ENCODE measurements around the gene SLC6A1. TPM values are rescaled to one million over a fixed set of nuclear protein-coding genes. Genes with fewer than 3 reads are reported as not detected.

The SLC6A1 gene
- total and polyA plus RNA-seq, 2 of the 13 experiments (the other 11 are each of a cell fraction or from before 2014, with no cell fraction given) = not detected

- no TSS peak for BruUV-seq (replicated peaks)
- Histone ChIP-seq H3K27ac (ENCODE audit: extremely low read length, insufficient read depth, low read length) (no peak overlapping the region), H3K27me3 (ENCODE audit: control insufficient read depth in 1 of 2, insufficient read depth in 2 of 2, low read length in 2 of 2) (peaks cover 1 to 9% of the 10 kb centered on the region in 2 experiments; a peak in 4 of 5 replicates), H3K36me3 (replicated peaks in 1 of 2; ENCODE audit: control insufficient read depth in 1 of 2, insufficient read depth in 2 of 2, low read length in 2 of 2) (no peaks in the 10 kb centered on the region), H3K9ac (ENCODE audit: insufficient read depth, low read depth, low read length) (no peak overlapping the region), H3K9me3 (ENCODE audit: low read length) (no peaks in the 10 kb centered on the region), H3K4me3 (replicated peaks in 1 of 3; ENCODE audit: insufficient read depth in 1 of 3, low read depth in 2 of 3, low read length in 3 of 3) (no peak overlapping the region), H4K20me1 (ENCODE audit: insufficient read depth, low read length) (no peaks in the 10 kb centered on the region), H2AFZ (ENCODE audit: low read length) (no peak overlapping the region), H3K79me2 (ENCODE audit: insufficient read depth, low read length) (no peaks in the 10 kb centered on the region), H3K4me1 (ENCODE audit: insufficient read depth, low read length) (peaks cover 44% of the 10 kb centered on the region), H3K4me2 (ENCODE audit: low read depth, low read length) (no peak overlapping the region)
- ChIA-PET CTCF (ENCODE audit: low intra/inter-chr PET ratio, low total read pairs) (no interaction called here), POLR2A (no interaction called here)
- intact Hi-C loops (cut with micrococcal nuclease; ENCODE audit: unreplicated experiment) = no loop called here
- DNase-seq (ENCODE audit: low spot score) (no peak), ATAC-seq (peak; percentile 49), FAIRE-seq (no peak)
- in situ Hi-C loops (cut with HindIII; ENCODE audit: extremely low pct_ligation_motif_present, low pct_unique_long_range_greater_than_20kb) = no loop called here
- TF ChIP-seq IRF2 (CRISPR knock-in tag; IDR thresholded peaks at IDR 0.05) = no peak
- no peak for TF ChIP-seq SRY (CRISPR knock-in tag; IDR thresholded peaks at IDR 0.05)
- TF ChIP-seq SATB2 (CRISPR knock-in tag; IDR thresholded peaks at IDR 0.05) = no peak
- TF ChIP-seq HNRNPLL (IDR thresholded peaks at IDR 0.05; ENCODE audit: low read depth, low read length, poor library complexity, severe bottlenecking) = no peak
- peak; percentile 38; the same call in 1 of the 2 replicates for TF ChIP-seq GATAD2A (CRISPR knock-in tag; IDR thresholded peaks at IDR 0.05)
- TF ChIP-seq RXRA (CRISPR knock-in tag; IDR thresholded peaks at IDR 0.05) = no peak
- TF ChIP-seq ZNF660 (CRISPR knock-in tag; IDR thresholded peaks at IDR 0.05; ENCODE audit: borderline replicate concordance, low read depth) = no peak
- peak; percentile 64; the same call in 1 of the 2 replicates for TF ChIP-seq HIC2 (CRISPR knock-in tag; IDR thresholded peaks at IDR 0.05; ENCODE audit: low read depth)
- TF ChIP-seq NFE2 (CRISPR knock-in tag; IDR thresholded peaks at IDR 0.05) = no peak
- TF ChIP-seq ZNF468 (CRISPR knock-in tag; IDR thresholded peaks at IDR 0.05) = no peak
- TF ChIP-seq ZNF615 (CRISPR knock-in tag; IDR thresholded peaks at IDR 0.05; ENCODE audit: borderline replicate concordance) = no peak
- TF ChIP-seq IRF9 (CRISPR knock-in tag; IDR thresholded peaks at IDR 0.05; ENCODE audit: borderline replicate concordance) = no peak
- 0 out of 2 replicates have a peak, but pooled peaks have one; percentile 26 for TF ChIP-seq TBX2 (CRISPR knock-in tag; IDR thresholded peaks at IDR 0.05; ENCODE audit: borderline replicate concordance)
- no peak for TF ChIP-seq ZBTB49 (CRISPR knock-in tag; IDR thresholded peaks at IDR 0.05; ENCODE audit: borderline replicate concordance)
- TF ChIP-seq CEBPG (CRISPR knock-in tag; IDR thresholded peaks at IDR 0.05) = peak; percentile 53; the same call in 1 of the 2 replicates
- no peak for TF ChIP-seq NFKBIZ (CRISPR knock-in tag; IDR thresholded peaks at IDR 0.05)
- peak; percentile 14; the same call in 1 of the 2 replicates for TF ChIP-seq ZNF687 (CRISPR knock-in tag; IDR thresholded peaks at IDR 0.05)
Measured at GRCh38 chr3:10998542-10998941, 6.0 kb downstream of the SLC6A1 start.

Data from HepG2 (cell line).